Small intestine (tissue), 7 donors: ENCODE measurements around the gene LRRC8C. TPM values are rescaled to one million over a fixed set of nuclear protein-coding genes. Genes with fewer than 3 reads are reported as not detected.

ENCODE experiments used
- DNase-seq, 2 donors: peaks; one replicate each; pipeline versions ENCODE4 v3.0.0 to v3.0.0-alpha.2; 2013
- FAIRE-seq: peaks from 2 replicates; lab custom pipeline; 2012; peaks lifted over from hg19 to GRCh38; lab: Jason Lieb, UNC
- H3K27ac ChIP-seq, 3 donors: one replicate each; pipeline ENCODE4 v1.5.1; 2013; ENCODE audit warnings: low read length in 2 of 3, mild to moderate bottlenecking in 2 of 3, control low read depth in 1 of 3, inconsistent platforms in 1 of 3, low read depth in 1 of 3, moderate library complexity in 1 of 3
- H3K27me3 ChIP-seq, 3 donors: one replicate each; pipeline ENCODE4 v1.6.1; 2013; ENCODE audit warnings: low read length in 3 of 3, inconsistent platforms in 1 of 3; ENCODE audit not compliant: control insufficient read depth in 3 of 3, insufficient read depth in 3 of 3
- H3K36me3 ChIP-seq, 3 donors: one replicate each; pipeline ENCODE4 v1.6.1; 2013; ENCODE audit warnings: low read length in 3 of 3, inconsistent platforms in 1 of 3, low read depth in 1 of 3, mild to moderate bottlenecking in 1 of 3, moderate library complexity in 1 of 3; ENCODE audit not compliant: control insufficient read depth in 3 of 3, insufficient read depth in 2 of 3
- H3K4me1 ChIP-seq, 3 donors: one replicate each; pipeline ENCODE4 v1.6.1; 2013; ENCODE audit warnings: low read length in 2 of 3, inconsistent platforms in 1 of 3, low read depth in 1 of 3, mild to moderate bottlenecking in 1 of 3, moderate library complexity in 1 of 3; ENCODE audit not compliant: control insufficient read depth in 3 of 3, insufficient read depth in 2 of 3
- H3K4me3 ChIP-seq, 3 donors: one replicate each; pipeline ENCODE4 v1.5.1; 2013; ENCODE audit warnings: low read length in 3 of 3, control low read depth in 1 of 3, inconsistent platforms in 1 of 3, low read depth in 1 of 3, mild to moderate bottlenecking in 1 of 3, moderate library complexity in 1 of 3
- H3K9me3 ChIP-seq, 2 donors: one replicate each; pipeline ENCODE4 v1.6.1; 2013; ENCODE audit warnings: low read depth in 1 of 2, low read length in 1 of 2; ENCODE audit not compliant: control insufficient read depth in 2 of 2, insufficient read depth in 1 of 2
- WGBS, 3 donors: extraction: QIAGEN DNeasy Blood & Tissue Kit; methylation state at CpG; one replicate each; pipeline ENCODE4 v1.1.7; 2013; 5-methylcytosine and 5-hydroxymethylcytosine counted together
- polyA plus RNA-seq, 4 donors: library from polyadenylated mRNA; stranded (reverse) in 3 of 4; unstranded in 1 of 4; fragments of 200-250 nt in 3 of 4; fragments of 120-200 nt in 1 of 4; gene quantifications; one replicate each; pipeline versions ENCODE4 v1.2.1 to v1.2.3, GENCODE V29; 2013
- donor health status: healthy with polysubstance abuse.
- donor health status: control.
- donor health status: control.
- donor health status: Bipolar disorder and iron deficiency.
- donor health status: healthy.

The LRRC8C gene
- polyA plus RNA-seq, 4 donors = 0.22 to 3.2 (median 1.5) TPM

DNA sequence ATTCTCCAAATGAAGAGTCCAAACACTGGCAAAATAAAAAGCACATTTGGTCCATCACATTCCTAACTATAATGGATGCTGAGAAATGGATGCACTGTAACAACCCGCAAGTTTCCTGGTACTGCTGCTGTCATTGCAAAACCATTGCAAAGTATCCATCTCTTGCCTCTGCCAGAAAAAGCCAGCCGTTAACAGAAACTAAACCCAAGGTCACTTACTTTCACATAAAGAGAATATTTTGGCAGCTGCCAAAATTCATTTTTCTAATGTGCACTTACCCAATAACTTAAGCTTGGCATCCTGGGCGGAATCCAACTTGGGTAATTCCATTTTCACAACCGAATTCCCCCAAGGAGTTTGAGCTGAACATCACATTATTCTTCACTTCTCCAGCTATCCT is 110.9 kb downstream of the LRRC8C start:
- FAIRE-seq = no peak
- H3K27me3 ChIP-seq = no peaks in the 10 kb centered on the region

DNA sequence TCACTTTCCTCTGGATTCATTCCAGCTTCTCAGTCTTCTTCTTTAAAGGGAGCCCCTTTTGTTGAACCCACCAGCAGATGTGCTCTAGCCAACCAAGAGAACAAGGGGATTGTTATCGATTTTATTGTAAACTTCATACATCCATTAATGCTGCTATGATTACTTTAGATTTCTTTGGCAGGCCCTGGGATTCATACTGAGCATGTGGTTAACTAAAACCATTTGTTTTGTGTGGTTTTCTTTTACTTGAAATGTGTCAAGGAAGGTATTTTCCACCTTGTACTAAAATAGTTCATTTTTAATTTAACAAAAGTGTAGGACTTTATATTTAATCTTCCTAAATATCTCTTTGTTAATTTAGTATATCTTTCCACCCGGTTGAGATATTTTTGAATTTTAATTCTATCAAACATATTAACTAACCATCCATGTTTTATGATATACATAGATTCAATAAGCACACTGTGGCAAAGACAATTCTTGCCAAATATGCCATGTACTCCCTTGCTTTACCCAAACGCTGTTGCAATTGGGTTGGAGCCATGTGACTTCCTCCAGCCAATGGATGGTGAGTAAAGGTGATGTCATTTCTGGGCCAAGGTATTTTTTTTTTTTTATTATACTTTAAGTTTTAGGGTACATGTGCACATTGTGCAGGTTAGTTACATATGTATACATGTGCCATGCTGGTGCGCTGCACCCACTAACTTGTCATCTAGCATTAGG is 113.7 kb downstream of the LRRC8C start:
- Histone ChIP-seq H3K27me3 (no peaks in the 10 kb centered on the region), H3K4me3 (no peak overlapping the region), H3K36me3 (no peaks in the 10 kb centered on the region), H3K4me1 (no peaks in the 10 kb centered on the region), H3K9me3 (no peaks in the 10 kb centered on the region), H3K27ac (no peak overlapping the region)
- no peak for DNase-seq
- WGBS, 3 donors = 79 to 87% (median 84%) methylated on average over 3 of the region's 4 CpGs
- FAIRE-seq = no peak

More for the DNA sequence above, 110.9 kb downstream of the LRRC8C start:
- no peaks in the 10 kb centered on the region for H3K4me1 ChIP-seq
- H3K4me3 ChIP-seq = no peak overlapping the region
- H3K27ac ChIP-seq = no peak overlapping the region
- no peak for DNase-seq
- no peaks in the 10 kb centered on the region for H3K9me3 ChIP-seq
- H3K36me3 ChIP-seq = no peaks in the 10 kb centered on the region
- WGBS, 3 donors = 85 to 87% (median 85%) methylated on average over 4 of the region's 4 CpGs

DNA sequence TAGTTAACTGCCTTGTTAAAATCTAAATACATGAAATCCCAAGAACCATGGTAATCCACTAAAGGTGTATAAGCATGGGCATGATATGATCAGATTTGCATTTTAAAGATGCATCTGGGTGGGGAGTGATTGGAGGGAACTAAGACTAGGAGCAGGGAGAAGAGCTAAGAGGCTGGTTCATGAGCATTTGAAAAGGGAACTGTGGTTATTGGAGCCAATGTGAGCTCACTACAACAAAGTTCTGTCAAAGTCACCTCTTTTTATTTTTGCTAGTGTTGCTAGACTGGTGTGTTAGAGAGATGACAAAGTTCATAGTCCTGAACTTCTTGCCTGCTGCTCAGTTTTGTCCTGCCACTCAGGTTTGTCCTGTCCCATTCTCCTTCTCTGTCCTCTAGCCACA is 120.8 kb downstream of the LRRC8C start:
- Histone ChIP-seq H3K36me3 (no peaks in the 10 kb centered on the region), H3K4me3 (no peak overlapping the region), H3K4me1 (peaks cover 0 to 7% (median 0%) of the 10 kb centered on the region in 3 donors), H3K27ac (peak overlapping the region in 1 of 3 donors; percentile 14), H3K27me3 (no peaks in the 10 kb centered on the region), H3K9me3 (no peaks in the 10 kb centered on the region)
- no peak for DNase-seq
- FAIRE-seq = no peak

DNA sequence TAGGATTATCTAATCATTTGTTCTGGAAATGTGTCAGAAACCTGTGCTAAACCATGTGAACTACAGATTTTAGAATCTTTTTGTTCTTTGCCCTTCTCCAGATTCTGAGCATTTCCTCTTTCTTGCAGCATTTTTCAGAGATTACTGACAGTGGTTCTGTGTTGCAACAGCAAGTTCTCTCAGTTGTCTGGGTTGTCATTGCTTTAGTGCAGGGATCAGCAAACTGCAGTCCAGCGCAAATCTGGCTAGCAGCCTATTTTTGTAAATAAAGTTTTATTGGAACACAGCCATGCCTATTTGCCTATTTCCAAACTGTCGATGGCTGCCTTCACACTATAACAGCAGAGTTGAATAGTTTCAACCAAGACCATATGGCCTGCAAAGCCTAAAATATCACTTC is 121.6 kb downstream of the LRRC8C start:
- 45 to 70% (median 47%) methylated on average over 2 of the region's 2 CpGs for WGBS, 3 donors
- Histone ChIP-seq H3K9me3 (no peaks in the 10 kb centered on the region), H3K36me3 (no peaks in the 10 kb centered on the region), H3K4me1 (peaks cover 0 to 7% (median 0%) of the 10 kb centered on the region in 3 donors), H3K27ac (no peak overlapping the region), H3K4me3 (no peak overlapping the region), H3K27me3 (no peaks in the 10 kb centered on the region)
- FAIRE-seq = no peak
- peak in 1 of 2 donors; percentile 18 for DNase-seq

DNA sequence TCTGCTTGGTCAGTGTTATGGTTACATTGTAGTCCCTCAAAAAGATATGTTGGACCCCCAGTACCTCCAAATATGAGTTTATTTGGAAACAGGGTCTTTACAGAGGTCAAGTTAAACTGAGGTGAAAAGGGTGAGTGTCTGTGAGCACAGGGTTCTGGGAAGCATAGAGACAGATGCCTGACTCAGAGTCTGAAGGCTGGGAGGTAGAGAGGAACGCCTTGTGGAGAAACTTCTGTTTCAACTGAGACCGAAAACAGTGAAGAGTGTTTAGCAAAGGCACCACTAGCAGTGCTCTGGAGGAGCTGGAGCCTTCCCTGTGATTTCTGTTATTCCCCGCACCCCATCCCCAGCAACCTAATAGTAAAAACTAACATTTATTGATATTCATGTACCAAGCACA is 122.7 kb downstream of the LRRC8C start:
- no peak overlapping the region for H3K4me3 ChIP-seq
- no peaks in the 10 kb centered on the region for H3K27me3 ChIP-seq
- H3K9me3 ChIP-seq = no peaks in the 10 kb centered on the region
- DNase-seq (no peak), FAIRE-seq (no peak)
- no peaks in the 10 kb centered on the region for H3K36me3 ChIP-seq
- no peak overlapping the region for H3K27ac ChIP-seq
- H3K4me1 ChIP-seq = peaks cover 0 to 7% (median 0%) of the 10 kb centered on the region in 3 donors
- 90 to 100% (median 91%) methylated on average over 3 of the region's 3 CpGs for WGBS, 3 donors

DNA sequence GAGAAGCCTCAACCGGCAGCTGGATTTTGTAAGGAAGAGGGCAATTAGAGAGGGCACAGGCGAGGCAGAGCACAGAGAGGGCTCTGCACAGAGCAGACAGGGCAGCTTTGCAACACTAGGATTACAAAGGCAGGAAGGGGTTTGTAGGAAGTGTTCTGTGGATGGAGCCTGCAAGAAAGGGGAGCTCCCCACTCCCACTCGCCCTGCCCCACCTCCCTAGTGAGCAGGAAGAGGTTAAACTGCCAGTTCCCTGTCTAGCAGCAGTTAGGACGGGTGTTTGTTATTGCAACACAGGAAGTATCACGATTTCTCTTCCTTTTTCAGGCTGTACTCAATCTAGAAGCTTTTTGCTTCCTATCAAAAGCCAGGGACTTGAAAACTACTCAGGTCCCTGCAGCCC is 124.6 kb downstream of the LRRC8C start:
- H3K36me3 ChIP-seq = no peaks in the 10 kb centered on the region
- no peak for FAIRE-seq
- peak; percentile 18 to 19 for DNase-seq
- peaks cover 0 to 6% (median 0%) of the 10 kb centered on the region in 3 donors for H3K27me3 ChIP-seq
- no peaks in the 10 kb centered on the region for H3K9me3 ChIP-seq
- no peak overlapping the region for H3K27ac ChIP-seq
- 5 to 21% (median 12%) methylated on average over 5 of the region's 5 CpGs for WGBS, 3 donors
- peaks cover 0 to 10% (median 2%) of the 10 kb centered on the region in 3 donors for H3K4me1 ChIP-seq
- H3K4me3 ChIP-seq = no peak overlapping the region

DNA sequence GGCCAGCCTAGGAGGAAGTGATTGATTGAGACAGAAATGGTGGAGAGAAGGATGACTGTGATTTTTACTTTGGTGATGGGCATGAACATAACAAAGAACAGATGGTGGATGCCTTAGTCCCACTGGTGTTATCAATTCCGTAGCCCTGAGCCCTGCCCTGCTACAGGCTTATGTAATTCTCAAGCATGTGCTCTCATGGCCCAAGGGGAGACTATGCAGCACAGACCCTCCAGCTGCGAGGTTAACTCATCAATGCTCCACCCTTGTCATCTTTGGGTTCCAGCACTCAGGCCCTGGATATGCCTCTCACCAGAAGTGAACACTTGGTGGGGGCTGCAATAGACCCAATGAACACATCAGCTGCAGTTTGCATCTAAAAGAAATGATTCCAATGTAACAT is 125.2 kb downstream of the LRRC8C start:
- no peak for DNase-seq
- Histone ChIP-seq H3K9me3 (no peaks in the 10 kb centered on the region), H3K4me1 (peaks cover 0 to 10% (median 2%) of the 10 kb centered on the region in 3 donors), H3K27ac (no peak overlapping the region), H3K27me3 (peaks cover 0 to 8% (median 0%) of the 10 kb centered on the region in 3 donors), H3K4me3 (no peak overlapping the region), H3K36me3 (no peaks in the 10 kb centered on the region)
- FAIRE-seq = no peak
- 51 to 62% (median 57%) methylated on average over 2 of the region's 2 CpGs for WGBS, 3 donors

DNA sequence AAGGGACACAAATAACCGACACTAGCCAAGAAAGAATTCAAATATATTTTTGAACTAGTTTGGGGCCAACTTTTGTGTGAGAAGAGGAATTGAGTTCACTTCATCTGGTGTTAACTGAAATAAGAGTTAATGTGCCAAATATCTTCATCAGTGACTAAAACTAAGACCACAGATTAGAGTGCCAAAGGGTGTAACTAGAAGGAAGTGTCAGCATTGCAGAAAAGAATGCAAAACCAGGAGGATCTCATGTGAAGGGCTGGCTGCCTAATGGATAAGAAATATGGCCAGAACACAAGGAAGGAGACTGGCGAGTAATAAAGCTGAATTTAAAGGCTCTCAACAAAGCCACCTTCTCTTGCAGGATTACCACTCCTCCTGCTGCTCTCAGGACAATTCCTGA is 126.1 kb downstream of the LRRC8C start:
- Histone ChIP-seq H3K4me3 (no peak overlapping the region), H3K27me3 (peaks cover 0 to 17% (median 0%) of the 10 kb centered on the region in 3 donors), H3K9me3 (no peaks in the 10 kb centered on the region), H3K27ac (no peak overlapping the region), H3K4me1 (peaks cover 0 to 9% (median 2%) of the 10 kb centered on the region in 3 donors), H3K36me3 (no peaks in the 10 kb centered on the region)
- 72 to 84% (median 83%) methylated on average over 2 of the region's 2 CpGs for WGBS, 3 donors
- FAIRE-seq (no peak), DNase-seq (no peak)
